GM23338 (cell line): ENCODE data around the gene CDK18. TPM values are rescaled to one million over a fixed set of nuclear protein-coding genes. Genes with fewer than 3 reads are reported as not detected.

Source experiments
- ATAC-seq: fragments of 200-7000 bp; cut with Tn5 transposase; 3 replicates; pipeline ENCODE4 v1.9.1; 2020
- DNase-seq: peaks from one replicate; pipeline ENCODE4 v3.0.0-alpha.2; 2015; ENCODE audit warnings: low spot score
- H2AFZ ChIP-seq: fragments of 200-600 bp; sonication (generic); 2 replicates; pipeline ENCODE4 v1.8.0; 2016; ENCODE audit warnings: antibody characterized with exemption, mild to moderate bottlenecking, moderate library complexity
- H3F3A ChIP-seq: fragments of 200-600 bp; sonication (generic); replicated peaks from 2 replicates; pipeline ENCODE4 v1.8.0; 2017; ENCODE audit warnings: antibody characterized with exemption, mixed run types, low read depth
- H3K27ac ChIP-seq: fragments of 200-600 bp; sonication (generic); 2 replicates; pipeline ENCODE4 v1.6.1; 2016; ENCODE audit warnings: low read depth
- H3K27me3 ChIP-seq: fragments of 200-600 bp; sonication (generic); 2 replicates; pipeline ENCODE4 v1.8.0; 2016; ENCODE audit warnings: mild to moderate bottlenecking, mixed run types, moderate library complexity; ENCODE audit not compliant: insufficient read depth
- H3K36me3 ChIP-seq: fragments of 200-600 bp; sonication (generic); 2 replicates; pipeline ENCODE4 v1.8.0; 2016; ENCODE audit warnings: mild to moderate bottlenecking; ENCODE audit not compliant: insufficient read depth
- H3K4me1 ChIP-seq: fragments of 200-600 bp; sonication (generic); 2 replicates; pipeline ENCODE4 v1.8.0; 2016; ENCODE audit warnings: mild to moderate bottlenecking, moderate library complexity; ENCODE audit not compliant: insufficient read depth
- H3K4me2 ChIP-seq: fragments of 200-600 bp; sonication (generic); 2 replicates; pipeline ENCODE4 v1.7.1; 2017; ENCODE audit warnings: mixed run types
- H3K4me3 ChIP-seq: fragments of 200-600 bp; sonication (generic); 2 replicates; pipeline ENCODE4 v1.6.1; 2016; ENCODE audit warnings: mixed run types
- H3K79me2 ChIP-seq: fragments of 200-600 bp; sonication (generic); replicated peaks from 2 replicates; pipeline ENCODE4 v1.8.0; 2017; ENCODE audit warnings: mild to moderate bottlenecking; ENCODE audit not compliant: insufficient read depth
- H3K9me2 ChIP-seq: fragments of 200-600 bp; sonication (generic); 2 replicates; pipeline ENCODE4 v1.8.0; 2017; ENCODE audit not compliant: insufficient read depth
- H4K20me1 ChIP-seq: fragments of 200-600 bp; sonication (generic); replicated peaks from 2 replicates; pipeline ENCODE4 v1.8.0; 2017; ENCODE audit warnings: mild to moderate bottlenecking; ENCODE audit not compliant: insufficient read depth
- H3K27ac Mint-ChIP-seq: 2 replicates; pipeline ENCODE4 v1.8.0; 2020; ENCODE audit warnings: inconsistent platforms, mild to moderate bottlenecking, moderate library complexity, mixed read lengths
- H3K27me3 Mint-ChIP-seq: 3 replicates; pipeline ENCODE4 v1.8.0; 2022; ENCODE audit warnings: low read depth, mild to moderate bottlenecking, moderate library complexity, mixed read lengths, inconsistent platforms; ENCODE audit not compliant: insufficient read depth, poor library complexity
- H3K36me3 Mint-ChIP-seq: 3 replicates; pipeline ENCODE4 v1.8.0; 2021; ENCODE audit warnings: low read depth, mild to moderate bottlenecking, inconsistent platforms, moderate library complexity, mixed read lengths
- H3K4me1 Mint-ChIP-seq: 3 replicates; pipeline ENCODE4 v1.8.0; 2020; ENCODE audit warnings: mild to moderate bottlenecking, inconsistent platforms, mixed read lengths
- H3K4me3 Mint-ChIP-seq: 3 replicates; pipeline ENCODE4 v1.8.0; 2021; ENCODE audit warnings: moderate library complexity, mild to moderate bottlenecking, inconsistent platforms, mixed read lengths
- H3K9me3 Mint-ChIP-seq: 3 replicates; pipeline ENCODE4 v1.8.0; 2020; ENCODE audit warnings: moderate library complexity, mild to moderate bottlenecking, inconsistent platforms, mixed read lengths
- CREB1 ChIP-seq: fragments of 250-450 bp; sonication (Bioruptor Pico); IDR thresholded peaks from 2 replicates; pipeline ENCODE4 v1.5.0; 2020; ENCODE audit warnings: low read depth, mild to moderate bottlenecking, moderate library complexity
- CTCF ChIP-seq, 2 experiments: fragments of 200-600 bp in 1 of 2; sonication (generic) in 1 of 2; conservative IDR thresholded peaks; 2 replicates each; pipeline versions ENCODE4 v1.5.1 to v1.6.1; 2016 to 2017; ENCODE audit warnings: antibody characterized with exemption in 2 of 2, low read depth in 2 of 2, mild to moderate bottlenecking in 2 of 2, moderate library complexity in 1 of 2
- ETS1 ChIP-seq: IDR thresholded peaks from 2 replicates; pipeline ENCODE4 v1.6.1; 2016; ENCODE audit warnings: antibody characterized with exemption
- EZH2 ChIP-seq: fragments of 200-600 bp; sonication (generic); IDR thresholded peaks from one replicate; pipeline ENCODE4 v1.8.0; 2017; ENCODE audit warnings: antibody characterized with exemption, mild to moderate bottlenecking, low read depth; ENCODE audit not compliant: unreplicated experiment
- POLR2AphosphoS5 ChIP-seq: IDR thresholded peaks from 2 replicates; pipeline ENCODE4 v1.6.1; 2016; ENCODE audit warnings: antibody characterized with exemption, low read depth
- ZNF462 ChIP-seq: fragments of 250-450 bp; sonication (Bioruptor Pico); IDR thresholded peaks from 2 replicates; pipeline ENCODE4 v1.5.0; 2020; ENCODE audit warnings: mild to moderate bottlenecking, moderate library complexity
- polyA plus RNA-seq: library from polyadenylated mRNA; unstranded; fragments of >200 nt; fragmentation: Nextera tagmentation; extraction: Ambion mirVana; gene quantifications from 2 replicates; pipeline ENCODE4 v1.2.1, GENCODE V29; 2016
- total RNA-seq: library from RNA; depleted of rRNA; stranded (reverse); fragments of >200 nt; shearing (Covaris generic); gene quantifications from 2 replicates; pipeline ENCODE4 v1.2.3, GENCODE V29; 2014

The CDK18 gene
- total and polyA plus RNA-seq, 2 experiments from 2014 or later: 21.1 to 46.5 TPM

GRCh38 chr1:205508227-205508714, 3.8 kb downstream of the CDK18 start:
- Histone ChIP-seq H3K27ac (no peak overlapping the region), H3K4me3 (no peak overlapping the region), H3K79me2 (peaks cover 39% of the 10 kb centered on the region), H2AFZ (no peak overlapping the region), H3K27me3 (no peaks in the 10 kb centered on the region), H3K4me2 (no peak overlapping the region), H3K4me1 (peaks cover 21% of the 10 kb centered on the region), H3F3A (0 out of 2 replicates have a peak, but pooled peaks cover 4% of the 10 kb centered on the region), H4K20me1 (peaks cover 14% of the 10 kb centered on the region), H3K9me2 (no peaks in the 10 kb centered on the region), H3K36me3 (no peaks in the 10 kb centered on the region)
- DNase-seq (no peak), ATAC-seq (no peak)
- Mint-ChIP-seq H3K27ac (no peak overlapping the region), H3K9me3 (no peaks in the 10 kb centered on the region), H3K36me3 (peaks cover 14% of the 10 kb centered on the region; the same call in 2 of the 3 replicates), H3K27me3 (peaks cover 2% of the 10 kb centered on the region), H3K4me1 (peaks cover 45% of the 10 kb centered on the region), H3K4me3 (no peak overlapping the region)
- TF ChIP-seq POLR2AphosphoS5 (no peak), ETS1 (no peak), CREB1 (no peak), EZH2 (no peak), ZNF462 (CRISPR knock-in tag) (no peak), CTCF (conservative IDR thresholded peaks at IDR 0.05; ENCODE audit: low read depth in 2 of 2) (no peak)
